HepG2 (cell line): ENCODE measurements around the gene POFUT2. TPM values are rescaled to one million over a fixed set of nuclear protein-coding genes. Genes with fewer than 3 reads are reported as not detected.
A peak's percentile ranks its signal among the peaks of the same experiment; 100 is the strongest.

Experiments
- ATAC-seq: fragments of 200-7000 bp; cut with Tn5 transposase; 3 replicates; pipeline ENCODE4 v1.9.1; 2020; ENCODE audit warnings: mild to moderate bottlenecking, moderate library complexity
- BruUV-seq: library from RNA; stranded (reverse); fragments of 400-500 nt; replicated peaks from 2 replicates; lab custom pipeline; 2021; lab: Mats Ljungman, UMichigan
- CTCF ChIA-PET: fragments of 300-600 bp; formaldehyde crosslinking; extraction: SDS; loops from one replicate; lab custom pipeline; 2021; ENCODE audit warnings: low total read pairs, inconsistent platforms, low intra/inter-chr PET ratio; lab: Yijun Ruan, JAX
- POLR2A ChIA-PET: fragments of 350-600 bp; sonication (Branson Sonifier 250); formaldehyde crosslinking; loops from one replicate; lab custom pipeline; 2020; ENCODE audit warnings: antibody characterized with exemption, inconsistent platforms; lab: Yijun Ruan, JAX
- DNase-seq: peaks from one replicate; pipeline ENCODE4 v3.0.0-alpha.2; 2015; ENCODE audit warnings: low spot score
- FAIRE-seq: peaks from 3 replicates; lab custom pipeline; 2011; peaks lifted over from hg19 to GRCh38; lab: Jason Lieb, UNC
- H2AFZ ChIP-seq: one replicate; pipeline ENCODE4 v1.6.1; 2011; ENCODE audit warnings: low read length, inconsistent platforms
- H3K27ac ChIP-seq: fragments of 300-600 bp; 3 replicates; pipeline ENCODE4 v1.8.0; 2011; ENCODE audit warnings: mixed run types, mild to moderate bottlenecking, mixed read lengths, low read length, inconsistent platforms; ENCODE audit not compliant: insufficient read depth; ENCODE audit errors: extremely low read length
- H3K27me3 ChIP-seq, 2 experiments: fragments of 200-600 bp in 1 of 2; 2 replicates in 1 of 2; 3 replicates in 1 of 2; pipeline versions ENCODE4 v1.6.0 to v1.8.0; 2011; ENCODE audit warnings: low read length in 2 of 2, mild to moderate bottlenecking in 2 of 2, moderate library complexity in 2 of 2, inconsistent platforms in 1 of 2; ENCODE audit not compliant: insufficient read depth in 2 of 2, control insufficient read depth in 1 of 2
- H3K36me3 ChIP-seq, 2 experiments: fragments of 200-600 bp in 1 of 2; replicated peaks in 1 of 2; 2 replicates in 1 of 2; 3 replicates in 1 of 2; pipeline versions ENCODE4 v1.5.1 to v1.8.0; 2011; ENCODE audit warnings: low read length in 2 of 2, inconsistent platforms in 1 of 2; ENCODE audit not compliant: insufficient read depth in 2 of 2, control insufficient read depth in 1 of 2
- H3K4me1 ChIP-seq: 2 replicates; pipeline ENCODE4 v1.5.1; 2012; ENCODE audit warnings: low read length, inconsistent platforms; ENCODE audit not compliant: insufficient read depth
- H3K4me2 ChIP-seq: 2 replicates; pipeline ENCODE4 v1.6.0; 2011; ENCODE audit warnings: low read depth, low read length, inconsistent platforms
- H3K4me3 ChIP-seq, 3 experiments: fragments of 200-600 bp in 1 of 3; sonication (generic), shearing (Covaris generic) in 1 of 3; replicated peaks in 1 of 3; 2 replicates each; pipeline ENCODE4 v1.5.1; 2011 to 2016; ENCODE audit warnings: low read length in 3 of 3, inconsistent platforms in 2 of 3, low read depth in 2 of 3, mild to moderate bottlenecking in 2 of 3, control low read depth in 1 of 3, mixed read lengths in 1 of 3; ENCODE audit not compliant: insufficient read depth in 1 of 3
- H3K79me2 ChIP-seq: one replicate; pipeline ENCODE4 v1.6.1; 2011; ENCODE audit warnings: low read length, inconsistent platforms; ENCODE audit not compliant: insufficient read depth
- H3K9ac ChIP-seq: 2 replicates; pipeline ENCODE4 v1.6.0; 2011; ENCODE audit warnings: mild to moderate bottlenecking, low read depth, low read length, inconsistent platforms; ENCODE audit not compliant: insufficient read depth
- H3K9me3 ChIP-seq: 2 replicates; pipeline ENCODE4 v1.5.1; 2012; ENCODE audit warnings: mild to moderate bottlenecking, low read length
- H4K20me1 ChIP-seq: 2 replicates; pipeline ENCODE4 v1.6.0; 2011; ENCODE audit warnings: inconsistent platforms, mild to moderate bottlenecking, low read length, moderate library complexity; ENCODE audit not compliant: insufficient read depth
- DRAP1 ChIP-seq: IDR thresholded peaks from 2 replicates; pipeline ENCODE4 v1.6.1; 2016; ENCODE audit warnings: missing genetic modification reagents, missing compliant biosample characterization
- MTF2 ChIP-seq: sonication (generic); formaldehyde crosslinking; IDR thresholded peaks from 2 replicates; pipeline ENCODE4 v1.5.0; 2020; ENCODE audit warnings: missing genetic modification reagents, borderline replicate concordance
- SP140L ChIP-seq: sonication (generic); formaldehyde crosslinking; IDR thresholded peaks from 2 replicates; pipeline ENCODE4 v1.4.0; 2020; ENCODE audit warnings: missing genetic modification reagents, borderline replicate concordance
- SP4 ChIP-seq: sonication (generic); formaldehyde crosslinking; IDR thresholded peaks from 2 replicates; pipeline ENCODE4 v1.8.1; 2023; ENCODE audit warnings: mild to moderate bottlenecking, missing genetic modification reagents
- SPEN ChIP-seq: sonication (generic); formaldehyde crosslinking; IDR thresholded peaks from 2 replicates; pipeline ENCODE4 v1.5.1; 2020; ENCODE audit warnings: low read depth, mild to moderate bottlenecking, missing genetic modification reagents
- TFDP1 ChIP-seq: IDR thresholded peaks from 2 replicates; pipeline ENCODE4 v1.6.1; 2016; ENCODE audit warnings: missing compliant biosample characterization, missing genetic modification reagents, borderline replicate concordance
- ZBTB39 ChIP-seq: sonication (generic); formaldehyde crosslinking; IDR thresholded peaks from 2 replicates; pipeline ENCODE4 v1.5.0; 2020; ENCODE audit warnings: missing genetic modification reagents
- ZFP37 ChIP-seq: sonication (generic); formaldehyde crosslinking; IDR thresholded peaks from 2 replicates; pipeline ENCODE4 v1.4.0; 2020; ENCODE audit warnings: missing genetic modification reagents, borderline replicate concordance
- ZKSCAN5 ChIP-seq: sonication (generic); formaldehyde crosslinking; IDR thresholded peaks from 2 replicates; pipeline ENCODE4 v1.5.1; 2020; ENCODE audit warnings: mild to moderate bottlenecking, missing genetic modification reagents
- ZNF563 ChIP-seq: sonication (generic); formaldehyde crosslinking; IDR thresholded peaks from 2 replicates; pipeline ENCODE4 v1.8.0; 2022; ENCODE audit warnings: mild to moderate bottlenecking, moderate library complexity, missing genetic modification reagents
- ZNF749 ChIP-seq: sonication (generic); formaldehyde crosslinking; IDR thresholded peaks from 2 replicates; pipeline ENCODE4 v1.8.0; 2022; ENCODE audit warnings: mild to moderate bottlenecking, missing genetic modification reagents, moderate library complexity, borderline replicate concordance
- ZNF841 ChIP-seq: sonication (generic); formaldehyde crosslinking; IDR thresholded peaks from 2 replicates; pipeline ENCODE4 v1.8.1; 2023; ENCODE audit warnings: missing genetic modification reagents, borderline replicate concordance
- ZNF879 ChIP-seq: sonication (generic); formaldehyde crosslinking; IDR thresholded peaks from 2 replicates; pipeline ENCODE4 v1.8.1; 2023; ENCODE audit warnings: missing genetic modification reagents
- WGBS: methylation state at CpG from one replicate; pipeline ENCODE4 v1.1.6; 2017; ENCODE audit warnings: low lambda C conversion rate; 5-methylcytosine and 5-hydroxymethylcytosine counted together
- in situ Hi-C: cut with HindIII; loops from 2 replicates; pipeline ENCODE4 v1.10.0; 2017; ENCODE audit warnings: low pct_unique_long_range_greater_than_20kb; ENCODE audit not compliant: extremely low pct_ligation_motif_present
- intact Hi-C: fragments of 100-400 bp; cut with micrococcal nuclease; formaldehyde crosslinking; loops from one replicate; pipeline ENCODE4 v1.10.0; 2022; ENCODE audit not compliant: unreplicated experiment
- polyA plus RNA-seq, 8 experiments: library from polyadenylated mRNA; depleted of rRNA in 3 of 8; stranded (reverse) in 7 of 8; unstranded in 1 of 8; fragments of >200 nt; fragmentation: Illumina TruSeq in 4 of 8; extraction: Trizol in 4 of 8; gene quantifications; 2 replicates each; pipeline versions ENCODE4 v1.2.1 to v1.2.3, GENCODE V29; 2011 to 2016; ENCODE audit warnings: low read depth in 4 of 8, missing spikeins in 1 of 8, mixed read lengths in 1 of 8; ENCODE audit not compliant: insufficient read depth in 1 of 8
- total RNA-seq, 5 experiments: library from RNA; depleted of rRNA; stranded (reverse); fragments of >200 nt; fragmentation: Illumina TruSeq; extraction: Trizol; gene quantifications; 2 replicates each; pipeline ENCODE4 v1.2.3, GENCODE V29; 2016; ENCODE audit warnings: low read depth in 1 of 5

Gene POFUT2
- total and polyA plus RNA-seq, 2 of the 13 experiments (the other 11 are each of a cell fraction or from before 2014, with no cell fraction given) = 22.8 to 24.0 TPM

- 0 out of 2 replicates have a peak, but pooled peaks have one; percentile 65 for TF ChIP-seq ZFP37
- TF ChIP-seq TFDP1 (CRISPR knock-in tag) = peak; percentile 81; the same call in 1 of the 2 replicates
- TF ChIP-seq DRAP1 (CRISPR knock-in tag) = no peak
- TF ChIP-seq ZBTB39 (CRISPR knock-in tag) = no peak
- TF ChIP-seq MTF2 (CRISPR knock-in tag) = no peak
- no peak for TF ChIP-seq SP4 (CRISPR knock-in tag)
Measured at GRCh38 chr21:45336870-45337269, 49.2 kb upstream of the POFUT2 start (continued).

GRCh38 chr21:45336535-45336810 lies 48.8 kb upstream of the POFUT2 start:
- TF ChIP-seq ZNF879 (CRISPR knock-in tag) = no peak
- no peak for TF ChIP-seq SP140L
- no peak for TF ChIP-seq ZNF563 (CRISPR knock-in tag)
- TF ChIP-seq ZNF841 (CRISPR knock-in tag) = no peak
- no peak for TF ChIP-seq ZNF749 (CRISPR knock-in tag)
- 0 out of 2 replicates have a peak, but pooled peaks have one; percentile 4 for TF ChIP-seq SPEN
- TF ChIP-seq ZKSCAN5 (CRISPR knock-in tag) = no peak
- no peak overlapping the region for H3K27ac ChIP-seq
- in situ Hi-C loops = no loop called here

More at GRCh38 chr21:45336535-45336810, 48.8 kb upstream of the POFUT2 start:
- H4K20me1 ChIP-seq = no peaks in the 10 kb centered on the region
- H2AFZ ChIP-seq = no peak overlapping the region
- H3K9ac ChIP-seq = no peak overlapping the region
- no peak for FAIRE-seq
- no peaks in the 10 kb centered on the region for H3K36me3 ChIP-seq
- no TSS peak for BruUV-seq
- intact Hi-C loops = no loop called here
- no peak overlapping the region for H3K4me3 ChIP-seq
- no peak overlapping the region; the same call in 1 of the 2 replicates for H3K4me2 ChIP-seq
- 73% methylated on average over 4 of the region's 4 CpGs for WGBS
- CTCF ChIA-PET = no interaction called here
- no peak for DNase-seq
- peaks cover 68% of the 10 kb centered on the region for H3K4me1 ChIP-seq
- no peaks in the 10 kb centered on the region for H3K9me3 ChIP-seq
- POLR2A ChIA-PET = interaction anchor here (0.8 kb wide), 1 partner anchor 27 kb away, joined by 4 read pairs; no protein-coding TSS in a partner anchor
- H3K79me2 ChIP-seq = no peaks in the 10 kb centered on the region
- 0 out of 5 replicates have a peak, but pooled peaks cover 0 to 7% of the 10 kb centered on the region in 2 experiments for H3K27me3 ChIP-seq
- ATAC-seq = no peak
